GM18867 (cell line): ENCODE data around the gene PAIP2.
"Not testable (repeated sequence)": the region's sequence is repeated elsewhere in the genome, so short reads cannot be mapped to it uniquely, and the experiment has no call there.

Source experiments
- ATAC-seq: cut with Tn5 transposase; IDR thresholded peaks from one replicate; pipeline ENCODE4 v1.9.1; 2021; ENCODE audit warnings: mild to moderate bottlenecking, moderate library complexity; ENCODE audit not compliant: unreplicated experiment

The PAIP2 gene

GRCh38 chr5:139314276-139314675, 27.4 kb upstream of the PAIP2 start:
- no peak for ATAC-seq

GRCh38 chr5:139315056-139315615, 26.5 kb upstream of the PAIP2 start:
- no peak for ATAC-seq

GRCh38 chr5:139335811-139336210, 5.8 kb upstream of the PAIP2 start:
- no peak for ATAC-seq

- ATAC-seq: no peak
Observed at GRCh38 chr5:139340051-139340450, 1.6 kb upstream of the PAIP2 start.

- ATAC-seq: no peak
Observed at GRCh38 chr5:139341187-139341688, 416 bp upstream of the PAIP2 start.

GRCh38 chr5:139342423-139342723, 719 bp downstream of the PAIP2 start:
- peak; percentile 52 for ATAC-seq

- ATAC-seq: no peak
Observed at GRCh38 chr5:139343476-139343875, 1.8 kb downstream of the PAIP2 start.

GRCh38 chr5:139344177-139344576, 2.5 kb downstream of the PAIP2 start:
- no peak for ATAC-seq

- ATAC-seq: not testable (repeated sequence)
Observed at GRCh38 chr5:139345442-139345841, 3.8 kb downstream of the PAIP2 start.

- not testable (repeated sequence) for ATAC-seq
Observed at GRCh38 chr5:139347863-139348262, 6.2 kb downstream of the PAIP2 start.

GRCh38 chr5:139354186-139354585, 12.5 kb downstream of the PAIP2 start:
- ATAC-seq: no peak

GRCh38 chr5:139355900-139356299, 14.2 kb downstream of the PAIP2 start:
- ATAC-seq: not testable (repeated sequence)

GRCh38 chr5:139358064-139358463, 16.4 kb downstream of the PAIP2 start:
- ATAC-seq: no peak

- ATAC-seq: no peak
Observed at GRCh38 chr5:139360384-139360783, 18.7 kb downstream of the PAIP2 start.

GRCh38 chr5:139361835-139362429, 20.3 kb downstream of the PAIP2 start:
- no peak for ATAC-seq

GRCh38 chr5:139363937-139364336, 22.3 kb downstream of the PAIP2 start:
- no peak for ATAC-seq

- ATAC-seq: no peak
Observed at GRCh38 chr5:139364466-139364865, 22.8 kb downstream of the PAIP2 start.

GRCh38 chr5:139368613-139369012, 27.0 kb downstream of the PAIP2 start:
- no peak for ATAC-seq

GRCh38 chr5:139369181-139369580, 27.5 kb downstream of the PAIP2 start:
- ATAC-seq: no peak

- ATAC-seq: no peak
Observed at GRCh38 chr5:139371482-139372435, 30.1 kb downstream of the PAIP2 start.

GRCh38 chr5:139374909-139375308, 33.3 kb downstream of the PAIP2 start:
- ATAC-seq: no peak

- no peak for ATAC-seq
Observed at GRCh38 chr5:139376364-139376763, 34.7 kb downstream of the PAIP2 start.
